Omental fat pad (tissue), 4 donors: ENCODE data around the gene POU3F2. TPM values are rescaled to one million over a fixed set of nuclear protein-coding genes. Genes with fewer than 3 reads are reported as not detected.

Experiments
- ATAC-seq: fragments of 150-250 bp; one replicate; pipeline ENCODE4 v1.9.1; 2016; ENCODE audit warnings: mild to moderate bottlenecking, moderate library complexity; ENCODE audit not compliant: low FRiP score
- DNase-seq: peaks from one replicate; pipeline ENCODE4 v3.0.0-alpha.2; 2019; ENCODE audit warnings: low spot score
- total RNA-seq, 4 donors: library from RNA; depleted of rRNA; stranded (reverse); fragments of >200 nt; gene quantifications; one replicate each; pipeline ENCODE4 v1.1.0, GENCODE V29; 2016
- TF ChIP-seq, protein P1 (sequence below), 3 donors: fragments of 450-650 bp; IDR thresholded peaks; one replicate each; pipeline ENCODE4 v1.5.1; 2016 to 2017; ENCODE audit warnings: antibody characterized with exemption in 3 of 3, mild to moderate bottlenecking in 3 of 3, moderate library complexity in 2 of 3

The POU3F2 gene
- total RNA-seq, 4 donors from 2014 or later = not detected

DNA sequence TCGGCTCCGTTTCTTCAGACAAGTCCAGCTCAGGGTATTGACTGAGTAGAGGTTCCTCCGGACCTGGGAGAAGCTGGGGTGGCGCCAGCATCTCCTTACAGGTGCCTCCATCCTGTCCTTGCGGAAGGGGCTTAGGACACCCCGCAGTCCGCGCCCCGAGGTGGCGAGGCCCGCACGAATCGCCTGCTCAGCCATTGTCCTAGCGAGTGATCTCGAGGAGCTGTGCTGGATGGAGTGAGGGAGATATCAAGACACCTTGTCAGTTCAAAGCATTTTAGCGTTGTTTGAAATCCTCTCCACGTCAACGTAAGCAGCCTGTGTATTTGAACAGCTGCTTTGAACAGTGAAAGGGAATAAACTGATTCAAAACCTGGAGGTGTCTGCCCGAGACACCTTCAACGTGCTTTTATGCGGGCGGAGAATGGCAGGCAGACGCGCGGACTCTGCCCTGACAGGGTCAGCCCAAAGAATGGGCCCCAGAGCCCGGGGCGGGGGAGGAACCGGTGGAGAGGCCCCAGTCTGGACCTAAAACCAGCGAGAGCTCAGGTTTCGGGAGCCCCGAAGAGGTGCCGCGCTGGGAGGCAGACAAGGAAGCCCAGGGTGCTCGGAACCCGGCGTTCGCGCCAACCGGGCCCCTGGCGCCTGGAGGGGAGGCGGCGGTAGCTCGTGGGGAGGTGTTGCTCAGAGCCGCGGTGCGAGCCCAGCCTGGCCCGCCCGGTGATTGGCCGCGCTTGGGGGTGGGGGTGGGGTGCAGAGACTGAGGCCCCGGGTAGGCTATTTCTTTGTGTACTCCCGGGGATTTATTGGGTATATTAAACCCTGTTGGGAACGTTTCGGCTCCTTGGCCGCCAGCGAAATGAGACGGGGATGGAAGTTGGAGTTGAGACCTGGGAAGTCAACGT is 3.1 kb upstream of the POU3F2 start:
- TF ChIP-seq, protein P1, sequence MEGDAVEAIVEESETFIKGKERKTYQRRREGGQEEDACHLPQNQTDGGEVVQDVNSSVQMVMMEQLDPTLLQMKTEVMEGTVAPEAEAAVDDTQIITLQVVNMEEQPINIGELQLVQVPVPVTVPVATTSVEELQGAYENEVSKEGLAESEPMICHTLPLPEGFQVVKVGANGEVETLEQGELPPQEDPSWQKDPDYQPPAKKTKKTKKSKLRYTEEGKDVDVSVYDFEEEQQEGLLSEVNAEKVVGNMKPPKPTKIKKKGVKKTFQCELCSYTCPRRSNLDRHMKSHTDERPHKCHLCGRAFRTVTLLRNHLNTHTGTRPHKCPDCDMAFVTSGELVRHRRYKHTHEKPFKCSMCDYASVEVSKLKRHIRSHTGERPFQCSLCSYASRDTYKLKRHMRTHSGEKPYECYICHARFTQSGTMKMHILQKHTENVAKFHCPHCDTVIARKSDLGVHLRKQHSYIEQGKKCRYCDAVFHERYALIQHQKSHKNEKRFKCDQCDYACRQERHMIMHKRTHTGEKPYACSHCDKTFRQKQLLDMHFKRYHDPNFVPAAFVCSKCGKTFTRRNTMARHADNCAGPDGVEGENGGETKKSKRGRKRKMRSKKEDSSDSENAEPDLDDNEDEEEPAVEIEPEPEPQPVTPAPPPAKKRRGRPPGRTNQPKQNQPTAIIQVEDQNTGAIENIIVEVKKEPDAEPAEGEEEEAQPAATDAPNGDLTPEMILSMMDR (IDR thresholded peaks at IDR 0.05) = no peak
- DNase-seq = no peak
- no peak for ATAC-seq

DNA sequence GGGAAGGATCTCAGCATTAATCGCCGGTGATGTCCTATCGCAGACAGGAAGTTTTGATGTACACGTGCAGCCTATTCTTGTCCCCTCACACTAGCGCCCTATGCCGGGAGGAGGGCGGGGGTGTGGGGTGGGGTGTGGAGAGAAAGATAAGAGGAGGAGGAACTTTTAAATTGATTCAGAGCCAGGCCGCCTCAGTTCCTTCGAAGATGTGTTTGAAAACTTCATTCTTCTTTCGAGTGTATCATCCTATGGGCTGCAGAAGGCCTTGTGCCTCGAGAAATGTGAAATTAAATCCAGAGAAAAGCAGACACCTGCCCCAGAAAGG is 2.5 kb upstream of the POU3F2 start:
- DNase-seq (no peak), ATAC-seq (no peak)
- TF ChIP-seq, protein P1 (IDR thresholded peaks at IDR 0.05) = no peak

DNA sequence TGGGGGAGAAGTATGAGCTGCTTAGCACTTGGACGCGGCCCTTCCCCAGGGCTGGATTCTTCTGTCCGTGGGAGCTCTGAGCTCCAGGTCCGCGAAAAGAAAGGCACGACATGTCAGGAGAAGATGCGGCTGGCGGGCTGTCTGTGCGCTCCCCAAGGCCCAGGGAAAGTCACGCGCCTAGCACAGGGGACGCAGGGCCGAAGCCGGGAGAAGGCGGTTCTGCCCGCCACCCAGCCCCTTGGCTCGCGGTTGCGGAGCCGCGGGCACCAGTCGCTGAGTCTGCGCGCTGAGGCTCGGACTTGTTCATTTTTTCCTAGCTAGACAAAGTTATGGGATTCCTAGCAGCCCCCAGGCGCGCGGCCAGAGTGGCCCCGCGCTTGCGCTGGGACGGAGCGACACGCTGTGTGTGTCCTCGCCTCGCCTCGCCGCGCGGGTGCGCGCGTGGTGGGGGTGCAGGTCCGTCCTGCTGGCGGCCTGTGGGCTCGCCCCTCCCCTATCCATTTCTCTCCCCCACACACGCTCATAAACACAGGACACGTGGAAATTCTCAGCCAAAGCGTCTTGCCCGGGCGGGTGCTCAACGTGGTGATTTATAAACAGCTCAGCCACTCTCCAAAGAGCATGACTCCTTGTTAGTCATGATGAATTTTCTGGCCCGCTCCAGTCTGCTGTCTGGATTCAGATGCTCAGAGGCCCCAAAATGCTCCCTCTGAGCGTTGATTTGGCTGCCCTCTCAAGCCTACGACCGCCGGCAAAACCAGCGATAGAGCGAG is 1.9 kb upstream of the POU3F2 start:
- ATAC-seq (peak; percentile 68), DNase-seq (no peak)
- TF ChIP-seq, protein P1 (IDR thresholded peaks at IDR 0.05) = no peak

DNA sequence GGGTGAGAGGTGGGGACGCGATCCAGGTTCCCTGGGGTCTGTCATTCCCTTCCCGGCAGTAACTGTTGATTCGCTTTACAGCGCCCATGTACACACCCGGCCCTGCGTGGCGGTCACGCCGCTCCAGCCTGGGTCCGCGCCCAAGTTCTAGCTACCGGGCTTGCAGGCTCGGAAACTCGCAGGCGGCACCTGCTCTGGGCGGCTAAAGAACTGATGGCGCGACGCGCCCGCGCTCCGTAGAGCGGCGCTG is 1.4 kb upstream of the POU3F2 start:
- ATAC-seq (peak; percentile 17), DNase-seq (no peak)
- TF ChIP-seq, protein P1 (IDR thresholded peaks at IDR 0.05) = no peak

DNA sequence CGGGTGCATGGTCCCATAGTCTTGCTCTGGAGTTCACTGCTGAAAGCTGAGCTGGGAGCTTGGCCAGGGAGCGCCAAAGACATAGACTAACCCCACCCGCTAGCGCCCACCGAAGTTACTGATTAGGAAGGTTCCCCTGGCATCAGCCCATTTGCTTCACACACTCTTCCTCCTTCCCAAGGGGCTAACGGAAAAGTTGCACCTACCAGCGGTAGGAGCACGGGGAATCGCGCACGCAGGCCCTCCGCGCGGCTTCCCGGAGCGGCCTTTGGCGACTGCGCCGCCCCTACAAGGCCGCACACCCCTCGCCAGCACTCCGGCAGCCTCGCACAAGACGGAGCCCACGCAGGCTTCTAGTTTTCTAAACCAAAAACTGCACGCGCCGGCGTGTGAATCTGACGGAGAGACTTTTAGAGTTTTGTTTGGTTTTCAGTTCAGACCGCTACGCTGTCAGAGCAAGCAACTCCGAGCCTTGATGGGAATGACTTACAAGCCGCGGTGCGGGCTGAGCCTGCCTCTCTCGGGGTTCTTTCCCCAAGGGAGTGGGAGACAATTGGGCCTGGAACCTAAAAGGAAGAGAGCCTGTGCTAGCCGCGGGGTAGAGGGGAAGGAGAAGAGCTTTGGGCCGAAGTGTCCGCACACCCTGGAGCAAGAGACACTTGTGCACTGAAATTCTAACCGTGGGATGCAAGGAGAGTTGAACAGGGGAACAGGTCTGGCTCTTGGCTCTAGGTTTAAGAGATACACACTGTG is 891 bp upstream of the POU3F2 start:
- TF ChIP-seq, protein P1 (IDR thresholded peaks at IDR 0.05) = no peak
- no peak for DNase-seq
- peak; percentile 31 for ATAC-seq

DNA sequence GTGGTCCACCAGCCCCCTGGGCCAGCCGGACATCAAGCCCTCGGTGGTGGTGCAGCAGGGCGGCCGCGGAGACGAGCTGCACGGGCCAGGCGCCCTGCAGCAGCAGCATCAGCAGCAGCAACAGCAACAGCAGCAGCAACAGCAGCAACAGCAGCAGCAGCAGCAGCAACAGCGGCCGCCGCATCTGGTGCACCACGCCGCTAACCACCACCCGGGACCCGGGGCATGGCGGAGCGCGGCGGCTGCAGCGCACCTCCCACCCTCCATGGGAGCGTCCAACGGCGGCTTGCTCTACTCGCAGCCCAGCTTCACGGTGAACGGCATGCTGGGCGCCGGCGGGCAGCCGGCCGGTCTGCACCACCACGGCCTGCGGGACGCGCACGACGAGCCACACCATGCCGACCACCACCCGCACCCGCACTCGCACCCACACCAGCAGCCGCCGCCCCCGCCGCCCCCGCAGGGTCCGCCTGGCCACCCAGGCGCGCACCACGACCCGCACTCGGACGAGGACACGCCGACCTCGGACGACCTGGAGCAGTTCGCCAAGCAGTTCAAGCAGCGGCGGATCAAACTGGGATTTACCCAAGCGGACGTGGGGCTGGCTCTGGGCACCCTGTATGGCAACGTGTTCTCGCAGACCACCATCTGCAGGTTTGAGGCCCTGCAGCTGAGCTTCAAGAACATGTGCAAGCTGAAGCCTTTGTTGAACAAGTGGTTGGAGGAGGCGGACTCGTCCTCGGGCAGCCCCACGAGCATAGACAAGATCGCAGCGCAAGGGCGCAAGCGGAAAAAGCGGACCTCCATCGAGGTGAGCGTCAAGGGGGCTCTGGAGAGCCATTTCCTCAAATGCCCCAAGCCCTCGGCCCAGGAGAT is 1.0 kb downstream of the POU3F2 start:
- peak; percentile 21 for DNase-seq
- TF ChIP-seq, protein P1 (IDR thresholded peaks at IDR 0.05) = no peak
- no peak for ATAC-seq
